ENCODE measurements around the gene CDK5RAP1.

CDK5RAP1 gene

GRCh38 chr20:33333616-33334015 lies 67.7 kb downstream of the CDK5RAP1 start:
- no peak for DNase-seq (ENCODE audit: low read depth in 2 of 2)

GRCh38 chr20:33332905-33333456 lies 68.3 kb downstream of the CDK5RAP1 start:
- no peak for DNase-seq (ENCODE audit: low read depth in 2 of 2)

DNA sequence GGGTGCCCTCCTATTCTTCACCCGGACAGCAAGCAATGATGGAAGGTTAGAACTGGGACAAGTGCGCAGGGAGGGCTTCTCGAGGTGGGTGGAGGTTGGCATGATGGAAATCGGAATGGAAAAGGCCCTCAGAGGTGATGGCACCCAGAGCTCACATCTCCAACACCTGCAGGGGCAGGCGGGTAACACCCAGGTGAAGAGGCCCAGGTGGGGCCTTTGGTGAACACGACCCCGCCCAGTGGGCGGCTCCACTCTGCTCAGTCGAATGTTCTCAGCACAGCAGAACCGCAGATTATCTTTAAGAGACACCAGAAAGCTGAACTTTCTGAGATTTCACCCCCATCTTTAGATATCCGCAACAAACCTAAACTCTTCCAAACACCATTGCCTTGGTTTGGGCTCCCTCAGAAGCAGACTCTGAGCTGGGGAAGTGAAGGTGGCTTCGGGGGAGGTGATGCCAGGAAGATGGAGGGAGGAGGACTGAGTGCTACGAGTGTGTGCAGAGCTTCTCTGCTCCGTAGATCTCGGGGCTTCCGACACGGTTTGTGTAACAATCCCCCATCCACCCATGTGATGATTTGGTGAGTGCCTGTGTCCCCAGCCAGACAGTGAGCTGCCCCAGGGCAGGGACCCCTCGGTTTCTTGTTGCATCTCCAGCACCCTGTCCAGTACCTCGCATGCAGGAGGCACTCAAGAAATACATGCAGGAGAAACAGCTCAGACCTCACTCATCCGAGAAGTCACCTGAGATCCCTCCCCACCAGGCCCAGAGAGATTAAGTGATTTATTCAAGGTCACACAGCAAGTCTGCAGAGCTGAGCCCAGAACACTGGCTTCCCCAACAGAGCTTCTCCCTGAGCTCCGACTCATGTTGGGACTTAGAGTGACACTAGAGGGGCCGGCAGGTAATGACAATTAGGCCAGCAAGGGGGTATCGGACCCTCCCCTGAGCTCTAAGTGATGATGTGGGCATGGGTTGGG lies 72.9 kb downstream of the CDK5RAP1 start:
- DNase-seq (ENCODE audit: low read depth in 2 of 2), result no peak

GRCh38 chr20:33325350-33325749 lies 76.0 kb downstream of the CDK5RAP1 start:
- no peak for DNase-seq (ENCODE audit: low read depth in 2 of 2)

DNA sequence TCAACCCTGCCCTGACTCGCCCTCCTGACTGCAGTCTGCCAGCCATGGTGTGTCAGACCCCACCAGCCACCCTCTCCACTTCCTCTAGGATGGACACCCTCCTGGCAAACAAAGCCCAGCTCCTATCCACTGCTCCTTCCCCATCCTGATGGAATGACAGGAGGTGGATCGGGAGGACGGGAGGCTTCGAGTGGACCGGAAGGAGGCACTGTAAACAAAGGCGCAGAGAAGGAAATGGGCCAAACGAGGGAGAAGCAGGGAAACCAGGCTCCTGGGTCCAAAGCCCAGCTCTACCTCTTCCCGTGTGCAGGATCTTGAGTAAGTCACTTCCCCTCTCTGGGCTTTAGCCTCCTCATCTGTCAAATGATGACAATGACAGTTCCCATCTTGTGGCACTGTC lies 78.1 kb downstream of the CDK5RAP1 start:
- no peak for DNase-seq (ENCODE audit: low read depth in 2 of 2)

- no peak for DNase-seq (ENCODE audit: low read depth in 2 of 2)
These were observed 78.9 kb downstream of the CDK5RAP1 start for GRCh38 chr20:33322456-33322855.

- no peak for DNase-seq (ENCODE audit: low read depth in 2 of 2)
These were observed 81.3 kb downstream of the CDK5RAP1 start for GRCh38 chr20:33320006-33320405.

GRCh38 chr20:33318096-33318429 lies 83.3 kb downstream of the CDK5RAP1 start:
- DNase-seq (ENCODE audit: low read depth in 2 of 2), result no peak

GRCh38 chr20:33317424-33318095 lies 83.8 kb downstream of the CDK5RAP1 start:
- no peak for DNase-seq (ENCODE audit: low read depth in 2 of 2)

DNA sequence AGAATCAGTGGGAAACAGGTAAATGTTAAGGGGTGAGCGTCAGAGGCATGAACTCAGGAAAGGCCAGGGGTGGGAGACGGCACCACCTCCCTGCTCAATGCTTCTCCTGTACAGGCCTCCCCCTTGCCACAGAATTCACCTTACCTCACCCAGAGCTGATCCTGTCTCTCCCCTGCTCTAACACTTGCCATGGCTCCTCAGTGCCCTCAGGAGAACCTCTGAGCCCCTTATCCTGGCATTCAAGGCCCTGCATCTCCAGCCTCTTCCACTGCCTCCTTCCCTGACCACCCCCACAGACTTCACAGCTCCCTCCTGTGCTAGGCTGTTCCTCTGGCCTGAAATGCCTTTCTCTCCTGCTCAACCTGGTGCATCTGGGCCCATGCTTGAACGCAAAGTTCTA lies 84.4 kb downstream of the CDK5RAP1 start:
- DNase-seq (ENCODE audit: low read depth in 2 of 2), result no peak

- no peak for DNase-seq (ENCODE audit: low read depth in 2 of 2)
These were observed 85.0 kb downstream of the CDK5RAP1 start for GRCh38 chr20:33316343-33316742.

- no peak for DNase-seq (ENCODE audit: low read depth in 2 of 2)
These were observed 87.5 kb downstream of the CDK5RAP1 start for GRCh38 chr20:33313686-33314314.

DNA sequence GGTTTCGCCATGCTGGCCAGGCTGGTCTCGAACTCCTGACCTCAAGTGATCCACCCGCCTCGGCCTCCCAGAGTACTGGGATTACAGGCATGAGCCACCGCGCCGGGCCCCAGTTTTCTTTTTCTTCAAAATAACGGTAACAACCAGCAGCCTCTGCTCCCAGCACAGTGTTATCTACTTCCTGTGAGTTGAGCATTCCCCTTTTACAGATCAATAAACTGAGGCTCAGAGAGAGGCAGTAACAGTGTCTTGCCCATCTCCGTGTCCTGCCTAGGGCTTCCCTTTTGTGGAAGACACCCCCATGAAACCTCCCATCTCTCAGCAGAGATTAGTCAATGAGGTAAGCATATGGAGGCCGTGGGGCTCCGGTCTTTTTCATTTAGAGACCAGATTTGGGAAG lies 88.7 kb downstream of the CDK5RAP1 start:
- no peak for DNase-seq (ENCODE audit: low read depth in 2 of 2)

GRCh38 chr20:33311996-33312395 lies 89.3 kb downstream of the CDK5RAP1 start:
- DNase-seq (ENCODE audit: low read depth in 2 of 2), result no peak

DNA sequence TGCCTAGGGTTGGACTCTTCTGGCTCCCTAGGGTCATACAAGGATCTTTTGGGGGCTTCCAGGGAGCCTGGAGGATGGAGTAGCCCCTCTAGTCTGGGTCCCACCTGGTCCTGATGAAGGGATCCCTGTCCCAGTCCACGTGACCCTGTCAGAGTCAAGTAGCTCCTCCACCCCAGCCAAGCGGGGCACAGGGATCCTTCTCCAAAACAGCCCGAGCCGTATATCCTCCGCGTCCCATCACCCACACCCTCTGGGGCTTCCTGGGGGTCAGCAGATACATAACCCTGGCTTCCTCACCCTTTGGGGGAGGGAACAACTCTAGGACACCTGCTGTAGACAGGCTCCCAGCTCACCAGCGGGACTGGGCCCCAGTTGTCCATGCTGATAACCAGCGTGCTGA lies 90.3 kb downstream of the CDK5RAP1 start:
- DNase-seq (ENCODE audit: low read depth in 2 of 2), result no peak

GRCh38 chr20:33310327-33310899 lies 90.9 kb downstream of the CDK5RAP1 start:
- no peak for DNase-seq (ENCODE audit: low read depth in 2 of 2)

- DNase-seq (ENCODE audit: low read depth in 2 of 2), result no peak
These were observed 91.7 kb downstream of the CDK5RAP1 start for GRCh38 chr20:33309631-33310030.
